H1 (cell line): ENCODE results near the gene RAPGEF6. TPM values are rescaled to one million over a fixed set of nuclear protein-coding genes. Genes with fewer than 3 reads are reported as not detected.

Source experiments
- CTCF ChIA-PET: fragments of 300-600 bp; sonication (Branson Sonifier 250); formaldehyde crosslinking; loops from one replicate; lab custom pipeline; 2021; ENCODE audit not compliant: partially characterized antibody; lab: Charles Lee
- POLR2A ChIA-PET: fragments of 300-600 bp; sonication (Branson Sonifier 250); formaldehyde crosslinking; loops from one replicate; lab custom pipeline; 2021; ENCODE audit warnings: inconsistent platforms; ENCODE audit not compliant: partially characterized antibody; lab: Charles Lee
- DNase-seq, 2 experiments: peaks; one replicate each; pipeline versions ENCODE4 v3.0.0 to v3.0.0-alpha.2; 2010 to 2022; ENCODE audit warnings: low spot score in 2 of 2, low read depth in 1 of 2, mixed read lengths in 1 of 2
- FAIRE-seq: peaks from 2 replicates; lab custom pipeline; 2011; peaks lifted over from hg19 to GRCh38; lab: Jason Lieb, UNC
- H2AFZ ChIP-seq: 2 replicates; pipeline ENCODE4 v1.8.1; 2012; ENCODE audit warnings: low read length, inconsistent platforms
- H2AK5ac ChIP-seq: 2 replicates; pipeline ENCODE4 v1.6.1; 2013; ENCODE audit warnings: low read depth, low read length
- H2BK120ac ChIP-seq: replicated peaks from 2 replicates; pipeline ENCODE3; 2013; ENCODE audit warnings: low read depth, low read length, inconsistent platforms
- H2BK12ac ChIP-seq: 2 replicates; pipeline ENCODE4 v1.6.1; 2013; ENCODE audit warnings: low read depth, low read length
- H2BK15ac ChIP-seq: 2 replicates; pipeline ENCODE4 v1.6.1; 2013; ENCODE audit warnings: low read length
- H2BK20ac ChIP-seq: 2 replicates; pipeline ENCODE4 v1.6.1; 2013; ENCODE audit warnings: low read length
- H2BK5ac ChIP-seq: 2 replicates; pipeline ENCODE4 v1.6.1; 2013; ENCODE audit warnings: low read depth, low read length
- H3K14ac ChIP-seq: 2 replicates; pipeline ENCODE4 v1.6.1; 2013; ENCODE audit warnings: inconsistent platforms; ENCODE audit not compliant: insufficient read length
- H3K18ac ChIP-seq: 2 replicates; pipeline ENCODE4 v1.6.1; 2013; ENCODE audit warnings: low read length; ENCODE audit errors: extremely low read depth
- H3K23ac ChIP-seq: 2 replicates; pipeline ENCODE4 v1.6.1; 2013; ENCODE audit warnings: inconsistent platforms; ENCODE audit not compliant: insufficient read length
- H3K23me2 ChIP-seq: 2 replicates; pipeline ENCODE4 v1.6.1; 2013; ENCODE audit warnings: low read depth, low read length
- H3K27ac ChIP-seq: 2 replicates; pipeline ENCODE4 v1.6.1; 2011; ENCODE audit warnings: low read depth, low read length, inconsistent platforms
- H3K27me3 ChIP-seq, 4 experiments: replicated peaks in 1 of 4; 1 replicate in 1 of 4; 2 replicates in 3 of 4; pipeline versions ENCODE4 v1.6.1 to v1.8.1; 2011 to 2013; ENCODE audit warnings: low read length in 3 of 4, mild to moderate bottlenecking in 3 of 4, inconsistent platforms in 2 of 4, mixed read lengths in 2 of 4, moderate library complexity in 1 of 4; ENCODE audit not compliant: control insufficient read depth in 3 of 4, insufficient read depth in 3 of 4; ENCODE audit errors: extremely low read depth in 1 of 4
- H3K36me3 ChIP-seq, 4 experiments: 2 replicates each; pipeline versions ENCODE4 v1.6.1 to v1.8.1; 2011 to 2013; ENCODE audit warnings: mild to moderate bottlenecking in 4 of 4, low read length in 3 of 4, moderate library complexity in 2 of 4, control low read depth in 1 of 4, inconsistent platforms in 1 of 4; ENCODE audit not compliant: insufficient read depth in 4 of 4, control insufficient read depth in 2 of 4
- H3K4ac ChIP-seq: replicated peaks from 2 replicates; pipeline ENCODE3; 2013; ENCODE audit warnings: low read length, low read depth, mixed read lengths, inconsistent platforms; ENCODE audit not compliant: insufficient read length
- H3K4me1 ChIP-seq, 4 experiments: replicated peaks in 1 of 4; 1 replicate in 1 of 4; 2 replicates in 3 of 4; pipeline versions ENCODE4 v1.6.1 to v1.8.1; 2011 to 2013; ENCODE audit warnings: low read length in 3 of 4, inconsistent platforms in 2 of 4, mixed read lengths in 1 of 4; ENCODE audit not compliant: insufficient read depth in 4 of 4, control insufficient read depth in 3 of 4
- H3K4me2 ChIP-seq, 2 experiments: 2 replicates each; pipeline versions ENCODE4 v1.6.1 to v1.8.1; 2011 to 2013; ENCODE audit warnings: low read depth in 2 of 2, low read length in 2 of 2, control low read depth in 1 of 2, inconsistent platforms in 1 of 2, mild to moderate bottlenecking in 1 of 2; ENCODE audit not compliant: insufficient read depth in 1 of 2
- H3K4me3 ChIP-seq, 4 experiments: fragments of 200-600, 300-600 bp in 1 of 4; sonication (generic), shearing (Covaris generic), sonication (Bioruptor Twin) in 1 of 4; 2 replicates each; pipeline versions ENCODE4 v1.5.1 to v1.8.1; 2011 to 2016; ENCODE audit warnings: low read length in 4 of 4, low read depth in 3 of 4, control low read depth in 2 of 4, inconsistent platforms in 2 of 4, mild to moderate bottlenecking in 2 of 4, mixed read lengths in 1 of 4, moderate library complexity in 1 of 4; ENCODE audit not compliant: insufficient read depth in 2 of 4; ENCODE audit errors: extremely low read depth in 1 of 4
- H3K56ac ChIP-seq: replicated peaks from 2 replicates; pipeline ENCODE3; 2013; ENCODE audit warnings: low read depth, mild to moderate bottlenecking, mixed read lengths, low read length, inconsistent platforms; ENCODE audit not compliant: insufficient read length
- H3K79me1 ChIP-seq: 2 replicates; pipeline ENCODE4 v1.6.1; 2013; ENCODE audit warnings: low read depth, low read length, control low read depth
- H3K79me2 ChIP-seq, 2 experiments: 2 replicates each; pipeline versions ENCODE4 v1.6.1 to v1.8.1; 2012 to 2013; ENCODE audit warnings: low read length in 2 of 2, mild to moderate bottlenecking in 2 of 2, inconsistent platforms in 1 of 2; ENCODE audit not compliant: insufficient read depth in 2 of 2, control insufficient read depth in 1 of 2
- H3K9ac ChIP-seq, 4 experiments: replicated peaks in 1 of 4; 1 replicate in 1 of 4; 2 replicates in 3 of 4; pipeline versions ENCODE4 v1.6.1 to v1.8.1; 2011 to 2013; ENCODE audit warnings: low read depth in 3 of 4, low read length in 3 of 4, control low read depth in 2 of 4, mild to moderate bottlenecking in 2 of 4, moderate library complexity in 2 of 4, inconsistent platforms in 1 of 4; ENCODE audit errors: extremely low read depth in 1 of 4
- H3K9me3 ChIP-seq, 2 experiments: 2 replicates each; pipeline versions ENCODE4 v1.6.1 to v1.8.1; 2012 to 2013; ENCODE audit warnings: mild to moderate bottlenecking in 2 of 2, moderate library complexity in 2 of 2, control low read depth in 1 of 2, inconsistent platforms in 1 of 2, low read depth in 1 of 2, low read length in 1 of 2, mixed read lengths in 1 of 2; ENCODE audit not compliant: insufficient read depth in 2 of 2
- H4K20me1 ChIP-seq, 2 experiments: replicated peaks in 1 of 2; 2 replicates each; pipeline versions ENCODE3 to v1.8.1; 2011 to 2013; ENCODE audit warnings: inconsistent platforms in 2 of 2, low read length in 2 of 2, mild to moderate bottlenecking in 1 of 2; ENCODE audit not compliant: insufficient read depth in 2 of 2, control insufficient read depth in 1 of 2
- H4K5ac ChIP-seq: 2 replicates; pipeline ENCODE4 v1.6.1; 2013; ENCODE audit warnings: low read length, low read depth, mixed read lengths, inconsistent platforms; ENCODE audit not compliant: insufficient read length
- H4K8ac ChIP-seq: 2 replicates; pipeline ENCODE4 v1.8.0; 2013; ENCODE audit warnings: mild to moderate bottlenecking, moderate library complexity, low read length, inconsistent platforms; ENCODE audit not compliant: insufficient read depth; ENCODE audit errors: extremely low read depth
- H4K91ac ChIP-seq: replicated peaks from 2 replicates; pipeline ENCODE3; 2013; ENCODE audit warnings: low read length, mixed read lengths, inconsistent platforms; ENCODE audit not compliant: insufficient read length
- BRCA1 ChIP-seq: IDR thresholded peaks from 2 replicates; pipeline ENCODE4 v1.6.1; 2012; ENCODE audit warnings: low read depth, low read length, improper control_type of control experiment
- CBX5 ChIP-seq: fragments of 300-800, 300-1000 bp; sonication (generic); IDR thresholded peaks from 2 replicates; pipeline ENCODE4 v1.7.1; 2016; ENCODE audit warnings: antibody characterized with exemption, low read length, low read depth
- CBX8 ChIP-seq: fragments of 300-800, 300-1000 bp; sonication (generic); IDR thresholded peaks from 2 replicates; pipeline ENCODE4 v1.7.1; 2016; ENCODE audit warnings: low read depth, low read length, borderline replicate concordance
- CTBP2 ChIP-seq: IDR thresholded peaks from 2 replicates; pipeline ENCODE4 v1.7.0; 2011; ENCODE audit warnings: borderline replicate concordance, mild to moderate bottlenecking, moderate library complexity, mixed read lengths, low read length; ENCODE audit not compliant: insufficient read depth, insufficient read length
- EGR1 ChIP-seq: IDR thresholded peaks from 2 replicates; pipeline ENCODE4 v1.6.1; 2011; ENCODE audit warnings: low read depth, low read length, borderline replicate concordance
- HDAC2 ChIP-seq, 2 experiments: fragments of 300-600 bp in 1 of 2; sonication (generic) in 1 of 2; IDR thresholded peaks; 2 replicates each; pipeline ENCODE4 v1.6.1; 2011 to 2012; ENCODE audit warnings: low read depth in 2 of 2, low read length in 2 of 2, mild to moderate bottlenecking in 2 of 2, moderate library complexity in 2 of 2, borderline replicate concordance in 1 of 2, inconsistent platforms in 1 of 2
- HDAC6 ChIP-seq: IDR thresholded peaks from one replicate; pipeline ENCODE4 v1.7.1; 2012; ENCODE audit warnings: low read depth, mild to moderate bottlenecking, inconsistent platforms, low read length, moderate library complexity
- KDM4A ChIP-seq: IDR thresholded peaks from one replicate; pipeline ENCODE4 v1.7.1; 2012; ENCODE audit warnings: low read depth, mild to moderate bottlenecking, moderate library complexity, low read length, inconsistent platforms; ENCODE audit not compliant: severe bottlenecking
- MAFK ChIP-seq: IDR thresholded peaks from 2 replicates; pipeline ENCODE4 v1.6.1; 2012; ENCODE audit warnings: low read depth, mild to moderate bottlenecking, improper control_type of control experiment, low read length
- NANOG ChIP-seq: IDR thresholded peaks from 2 replicates; pipeline ENCODE4 v1.6.1; 2011; ENCODE audit warnings: low read length, low read depth, mild to moderate bottlenecking, inconsistent platforms; ENCODE audit not compliant: insufficient read depth, poor library complexity, severe bottlenecking
- RXRA ChIP-seq: IDR thresholded peaks from 2 replicates; pipeline ENCODE4 v1.6.1; 2011; ENCODE audit warnings: low read depth, mild to moderate bottlenecking, low read length, moderate library complexity; ENCODE audit not compliant: insufficient read depth
- TAF1 ChIP-seq: IDR thresholded peaks from 2 replicates; pipeline ENCODE4 v1.6.1; 2011; ENCODE audit warnings: mild to moderate bottlenecking, low read depth, low read length
- TAF7 ChIP-seq: optimal IDR thresholded peaks from 2 replicates; pipeline ENCODE3; 2011; ENCODE audit warnings: low read depth, mild to moderate bottlenecking, inconsistent platforms, low read length, moderate library complexity, borderline replicate concordance
- WGBS, 2 experiments: shearing (Covaris generic) in 1 of 2; methylation state at CpG; one replicate each; pipeline versions ENCODE4 v1.1.6 to v1.1.7; 2013 to 2015; ENCODE audit warnings: low lambda C conversion rate in 2 of 2, mixed read lengths in 2 of 2, inconsistent platforms in 1 of 2, low coverage in 1 of 2, missing lambda C conversion rate in 1 of 2; ENCODE audit not compliant: insufficient replicate concordance in 2 of 2, insufficient coverage in 1 of 2, insufficient read length in 1 of 2; ENCODE audit errors: extremely low coverage in 1 of 2, missing lambda C conversion rate in 1 of 2; 5-methylcytosine and 5-hydroxymethylcytosine counted together
- polyA plus RNA-seq, 7 experiments: library from polyadenylated mRNA; depleted of rRNA in 3 of 7; stranded (reverse) in 5 of 7; unstranded in 2 of 7; fragments of >200 nt in 5 of 7; fragments of 200-250 nt in 2 of 7; gene quantifications; 1 replicate in 5 of 7; 2 replicates in 1 of 7; 4 replicates in 1 of 7; pipeline versions ENCODE4 v1.2.1 to v1.2.3, GENCODE V29; 2011 to 2013; ENCODE audit warnings: missing spikeins in 2 of 7, mixed read lengths in 2 of 7
- total RNA-seq: library from RNA; stranded (reverse); fragmentation: NEBNext Ultra II Directional; extraction: Animal tissue kit (Norgen Biotek cat#: 25700); gene quantifications from 2 replicates; pipeline ENCODE4 v1.2.1, GENCODE V29; 2021
- TF ChIP-seq, protein P1 (sequence below): IDR thresholded peaks from 2 replicates; pipeline ENCODE4 v1.6.1; 2011; ENCODE audit warnings: low read depth, mild to moderate bottlenecking, low read length; ENCODE audit not compliant: insufficient read depth

Gene RAPGEF6
- total and polyA plus RNA-seq, 2 of the 8 experiments (the other 6 are each of a cell fraction or from before 2014, with no cell fraction given) = 4.8 to 20.0 TPM

DNA sequence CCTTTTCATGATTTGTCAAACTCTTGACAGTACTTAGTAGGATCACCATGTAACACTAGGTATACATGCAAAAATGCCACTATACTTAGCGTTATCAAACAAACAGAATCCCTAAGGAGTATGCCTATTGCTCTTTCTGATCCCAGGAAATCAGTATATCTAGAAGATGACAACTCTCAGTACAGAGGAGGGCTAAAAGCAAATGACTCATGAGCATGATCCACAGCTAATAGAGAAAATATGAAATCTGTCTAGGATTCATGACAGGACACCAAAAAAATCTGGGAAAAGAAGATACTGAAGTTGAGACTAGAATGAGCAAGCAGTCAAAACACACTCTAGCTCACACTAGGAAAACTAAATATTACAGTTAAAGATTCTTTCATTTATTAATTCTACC, 89.2 kb downstream of the RAPGEF6 start:
- Histone ChIP-seq H3K27me3 (no peaks in the 10 kb centered on the region), H3K4me3 (no peak overlapping the region), H3K14ac (no peak overlapping the region), H3K79me1 (no peaks in the 10 kb centered on the region), H3K36me3 (peaks cover 0 to 4% (median 0%) of the 10 kb centered on the region in 4 experiments; a peak in 2 of 8 replicates), H3K9me3 (no peaks in the 10 kb centered on the region), H3K23ac (no peak overlapping the region), H4K5ac (no peak overlapping the region), H3K79me2 (no peaks in the 10 kb centered on the region), H2AK5ac (no peak overlapping the region), H3K9ac (no peak overlapping the region), H2BK20ac (no peak overlapping the region), H2BK15ac (no peak overlapping the region), H4K20me1 (no peaks in the 10 kb centered on the region), H3K18ac (no peak overlapping the region), H4K8ac (no peak overlapping the region), H3K56ac (no peak overlapping the region), H4K91ac (no peak overlapping the region), H3K23me2 (no peaks in the 10 kb centered on the region), H2BK5ac (no peak overlapping the region), H2AFZ (no peak overlapping the region), H3K4me1 (no peaks in the 10 kb centered on the region), H3K4me2 (no peak overlapping the region), H3K4ac (no peak overlapping the region), H3K27ac (no peak overlapping the region), H2BK12ac (no peak overlapping the region), H2BK120ac (no peak overlapping the region)
- ChIA-PET POLR2A (no interaction called here), CTCF (no interaction called here)
- WGBS, 2 experiments = 93% methylated on average over 1 of the region's 1 CpG; no CpG with 5 or more reads in 1 of the 2 experiments
- FAIRE-seq (no peak), DNase-seq (no peak)
- TF ChIP-seq, protein P1, sequence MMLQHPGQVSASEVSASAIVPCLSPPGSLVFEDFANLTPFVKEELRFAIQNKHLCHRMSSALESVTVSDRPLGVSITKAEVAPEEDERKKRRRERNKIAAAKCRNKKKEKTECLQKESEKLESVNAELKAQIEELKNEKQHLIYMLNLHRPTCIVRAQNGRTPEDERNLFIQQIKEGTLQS = no peak
- TF ChIP-seq TAF1 (no peak), RXRA (no peak), EGR1 (no peak), CTBP2 (no peak), BRCA1 (no peak), MAFK (no peak), HDAC6 (no peak), NANOG (no peak), CBX8 (no peak), HDAC2 (IDR thresholded peaks at IDR 0.05; ENCODE audit: borderline replicate concordance in 1 of 2, low read depth in 2 of 2, low read length in 2 of 2) (no peak), KDM4A (no peak), TAF7 (no peak), CBX5 (no peak)
